AG04449 (cell line): Measurements from ENCODE around the gene CADPS.

Source experiments
- CTCF ChIA-PET: fragments of 350-600 bp; formaldehyde crosslinking; extraction: SDS; loops from one replicate; lab custom pipeline; 2021; ENCODE audit warnings: antibody characterized with exemption; lab: Yijun Ruan, JAX
- POLR2A ChIA-PET: fragments of 400-600, 350-600 bp; formaldehyde crosslinking; extraction: SDS; loops from one replicate; lab custom pipeline; 2020; ENCODE audit warnings: antibody characterized with exemption, inconsistent platforms; lab: Yijun Ruan, JAX
- DNase-seq: peaks from one replicate; pipeline ENCODE4 v3.0.0-alpha.2; 2010; ENCODE audit warnings: low read depth, low spot score
- H3K4me3 ChIP-seq: 2 replicates; pipeline ENCODE4 v1.5.1; 2011; ENCODE audit warnings: low read depth, mild to moderate bottlenecking, control low read depth, low read length
- TF ChIP-seq, protein P1 (sequence below): IDR thresholded peaks from one replicate; pipeline ENCODE4 v1.5.1; 2011; ENCODE audit warnings: mild to moderate bottlenecking, moderate library complexity, low read length, control low read depth, inconsistent platforms; ENCODE audit not compliant: insufficient read depth; ENCODE audit errors: missing control alignments

Gene CADPS

DNA sequence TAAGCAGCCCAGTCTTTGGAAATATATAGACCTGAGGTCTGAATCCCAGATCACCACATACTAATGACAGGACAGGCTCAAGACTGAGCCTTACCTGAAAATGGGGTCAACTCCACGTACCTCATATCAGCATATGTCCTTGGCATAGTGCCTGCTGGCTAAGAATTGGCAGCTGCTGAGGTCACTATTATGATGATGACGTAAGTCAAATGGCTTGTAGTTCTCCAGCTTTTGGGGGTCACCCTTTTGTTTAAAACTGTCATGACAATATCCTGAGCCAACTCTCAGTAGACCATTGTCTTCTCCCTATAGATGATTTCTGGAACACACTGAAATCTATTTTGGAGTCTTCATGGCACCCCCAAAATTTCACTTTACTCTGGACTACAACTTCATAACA, 16.8 kb upstream of the CADPS start:
- no peak for DNase-seq
- H3K4me3 ChIP-seq = no peak overlapping the region
- TF ChIP-seq, protein P1, sequence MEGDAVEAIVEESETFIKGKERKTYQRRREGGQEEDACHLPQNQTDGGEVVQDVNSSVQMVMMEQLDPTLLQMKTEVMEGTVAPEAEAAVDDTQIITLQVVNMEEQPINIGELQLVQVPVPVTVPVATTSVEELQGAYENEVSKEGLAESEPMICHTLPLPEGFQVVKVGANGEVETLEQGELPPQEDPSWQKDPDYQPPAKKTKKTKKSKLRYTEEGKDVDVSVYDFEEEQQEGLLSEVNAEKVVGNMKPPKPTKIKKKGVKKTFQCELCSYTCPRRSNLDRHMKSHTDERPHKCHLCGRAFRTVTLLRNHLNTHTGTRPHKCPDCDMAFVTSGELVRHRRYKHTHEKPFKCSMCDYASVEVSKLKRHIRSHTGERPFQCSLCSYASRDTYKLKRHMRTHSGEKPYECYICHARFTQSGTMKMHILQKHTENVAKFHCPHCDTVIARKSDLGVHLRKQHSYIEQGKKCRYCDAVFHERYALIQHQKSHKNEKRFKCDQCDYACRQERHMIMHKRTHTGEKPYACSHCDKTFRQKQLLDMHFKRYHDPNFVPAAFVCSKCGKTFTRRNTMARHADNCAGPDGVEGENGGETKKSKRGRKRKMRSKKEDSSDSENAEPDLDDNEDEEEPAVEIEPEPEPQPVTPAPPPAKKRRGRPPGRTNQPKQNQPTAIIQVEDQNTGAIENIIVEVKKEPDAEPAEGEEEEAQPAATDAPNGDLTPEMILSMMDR = no peak
- ChIA-PET POLR2A (no interaction called here), CTCF (no interaction called here)

- no peak for DNase-seq
- POLR2A ChIA-PET = no interaction called here
- TF ChIP-seq, protein P1 = no peak
- H3K4me3 ChIP-seq = no peak overlapping the region
- CTCF ChIA-PET = no interaction called here
Observed at GRCh38 chr3:62888778-62889177, 13.6 kb upstream of the CADPS start.

- POLR2A ChIA-PET = no interaction called here
Observed at GRCh38 chr3:62888180-62888579, 13.0 kb upstream of the CADPS start.

DNA sequence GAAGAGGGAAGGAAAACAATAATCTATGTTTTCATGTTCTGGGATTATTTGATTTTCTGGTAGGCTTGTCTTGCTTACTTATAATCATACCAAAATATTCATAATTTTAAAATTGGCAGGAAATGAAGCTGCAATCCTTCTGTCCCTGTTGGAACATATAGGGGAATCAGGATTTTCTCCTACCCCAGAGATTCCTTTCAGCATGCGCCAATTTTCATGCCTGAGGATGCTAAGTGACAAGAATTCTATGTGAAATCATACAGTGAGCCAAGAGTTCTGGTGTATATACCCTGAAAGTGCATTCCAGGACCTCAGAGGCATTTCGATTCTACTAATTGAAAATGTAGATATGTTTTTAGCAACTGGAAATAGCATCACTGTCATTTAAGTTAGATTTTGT, 9.9 kb upstream of the CADPS start:
- no peak for DNase-seq
- no peak overlapping the region for H3K4me3 ChIP-seq
- CTCF ChIA-PET = no interaction called here
- POLR2A ChIA-PET = no interaction called here
- TF ChIP-seq, protein P1 = no peak

More at GRCh38 chr3:62888180-62888579, 13.0 kb upstream of the CADPS start:
- no peak overlapping the region for H3K4me3 ChIP-seq
- DNase-seq = no peak
- CTCF ChIA-PET = no interaction called here
- TF ChIP-seq, protein P1 = no peak

- CTCF ChIA-PET = no interaction called here
Observed at GRCh38 chr3:62884096-62884870, 9.1 kb upstream of the CADPS start.

GRCh38 chr3:62882676-62883200, 7.5 kb upstream of the CADPS start:
- CTCF ChIA-PET = no interaction called here
- H3K4me3 ChIP-seq = no peak overlapping the region
- TF ChIP-seq, protein P1 = no peak
- POLR2A ChIA-PET = no interaction called here
- DNase-seq = no peak

More at GRCh38 chr3:62884096-62884870, 9.1 kb upstream of the CADPS start:
- DNase-seq = no peak
- no peak overlapping the region for H3K4me3 ChIP-seq
- POLR2A ChIA-PET = no interaction called here
- TF ChIP-seq, protein P1 = no peak
